ENCODE results near the gene WLS.

Gene WLS

DNA sequence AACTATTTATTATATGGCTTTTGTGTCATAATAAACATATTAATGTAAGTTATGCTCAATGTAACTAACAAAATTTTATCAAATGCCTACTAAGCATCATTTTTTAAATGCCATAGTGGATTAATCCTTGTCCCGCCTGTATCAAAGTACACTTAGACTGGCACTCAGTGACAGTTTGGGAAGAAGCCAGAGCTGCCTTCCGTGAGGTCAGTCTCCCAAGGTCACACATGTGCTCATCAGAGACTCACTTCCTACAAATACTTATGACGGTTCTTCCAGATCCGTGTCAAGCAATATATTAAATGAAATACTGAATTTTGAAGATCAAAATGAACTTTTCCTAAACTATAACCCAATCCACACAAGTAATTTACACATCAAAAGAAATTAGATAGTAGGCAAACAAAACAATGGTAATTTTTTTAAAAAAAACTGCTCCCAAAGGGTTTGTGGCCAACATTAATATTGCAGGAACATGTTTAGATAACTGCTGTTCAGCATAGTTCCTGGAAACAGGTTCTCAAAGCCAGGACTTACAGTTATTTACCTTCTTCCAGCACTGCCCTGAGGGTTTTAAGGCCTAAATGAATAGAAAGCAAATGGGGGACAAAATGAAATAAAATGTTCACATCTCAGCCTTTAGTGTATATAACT is 27.2 kb downstream of the WLS start:
- Histone ChIP-seq H3K4me1 (ENCODE audit: control insufficient read depth in 5 of 5, insufficient read depth in 5 of 5, low read length in 5 of 5) (peaks cover 0 to 22% (median 5%) of the 10 kb centered on the region in 5 donors), H3K27ac (ENCODE audit: low read depth, low read length) (no peak overlapping the region), H3K9me3 (ENCODE audit: control insufficient read depth in 5 of 5, low read length in 5 of 5) (no peaks in the 10 kb centered on the region), H3K27me3 (ENCODE audit: control insufficient read depth in 5 of 5, insufficient read depth in 4 of 5, low read length in 5 of 5) (no peaks in the 10 kb centered on the region), H3K4me3 (ENCODE audit: low read depth in 1 of 5, low read length in 5 of 5) (no peak overlapping the region), H3K9ac (ENCODE audit: low read length in 5 of 5) (no peak overlapping the region), H3K36me3 (ENCODE audit: control insufficient read depth in 5 of 5, insufficient read depth in 5 of 5, low read length in 5 of 5) (no peaks in the 10 kb centered on the region)

DNA sequence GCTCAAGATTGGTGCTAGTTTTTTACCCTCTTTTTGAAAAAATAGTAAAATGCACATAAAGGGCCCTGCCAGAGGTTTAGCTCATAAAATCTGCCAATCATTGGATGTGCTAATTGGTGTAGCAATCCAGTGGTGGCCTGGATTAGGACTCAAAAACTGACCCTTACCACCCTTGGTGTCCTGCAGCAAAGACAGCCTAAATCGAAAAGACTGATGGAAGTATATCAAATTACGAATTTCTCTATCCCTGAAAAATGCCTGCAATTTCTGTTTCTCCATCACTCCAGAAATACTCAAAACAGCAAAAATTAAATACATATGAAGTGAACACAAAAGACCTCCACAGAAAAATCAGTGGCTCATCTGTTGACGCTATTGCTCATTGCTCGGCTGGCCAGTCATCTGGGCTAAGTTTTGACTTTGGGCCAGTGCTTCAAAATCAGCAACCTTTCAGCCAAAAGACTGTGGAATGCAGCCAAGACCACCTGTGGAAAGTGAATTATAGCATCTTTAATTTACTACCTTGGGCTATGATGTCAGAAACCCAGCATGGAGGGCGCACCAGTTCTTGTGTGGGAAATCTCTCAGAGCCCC is 30.0 kb downstream of the WLS start:
- Histone ChIP-seq H3K27me3 (ENCODE audit: control insufficient read depth in 5 of 5, insufficient read depth in 4 of 5, low read length in 5 of 5) (no peaks in the 10 kb centered on the region), H3K4me1 (ENCODE audit: control insufficient read depth in 5 of 5, insufficient read depth in 5 of 5, low read length in 5 of 5) (peaks cover 0 to 14% (median 5%) of the 10 kb centered on the region in 5 donors), H3K36me3 (ENCODE audit: control insufficient read depth in 5 of 5, insufficient read depth in 5 of 5, low read length in 5 of 5) (no peaks in the 10 kb centered on the region), H3K9me3 (ENCODE audit: control insufficient read depth in 5 of 5, low read length in 5 of 5) (no peaks in the 10 kb centered on the region), H3K9ac (ENCODE audit: low read length in 5 of 5) (no peak overlapping the region), H3K27ac (ENCODE audit: low read depth, low read length) (peak overlapping the region; percentile 15), H3K4me3 (ENCODE audit: low read depth in 1 of 5, low read length in 5 of 5) (no peak overlapping the region)

DNA sequence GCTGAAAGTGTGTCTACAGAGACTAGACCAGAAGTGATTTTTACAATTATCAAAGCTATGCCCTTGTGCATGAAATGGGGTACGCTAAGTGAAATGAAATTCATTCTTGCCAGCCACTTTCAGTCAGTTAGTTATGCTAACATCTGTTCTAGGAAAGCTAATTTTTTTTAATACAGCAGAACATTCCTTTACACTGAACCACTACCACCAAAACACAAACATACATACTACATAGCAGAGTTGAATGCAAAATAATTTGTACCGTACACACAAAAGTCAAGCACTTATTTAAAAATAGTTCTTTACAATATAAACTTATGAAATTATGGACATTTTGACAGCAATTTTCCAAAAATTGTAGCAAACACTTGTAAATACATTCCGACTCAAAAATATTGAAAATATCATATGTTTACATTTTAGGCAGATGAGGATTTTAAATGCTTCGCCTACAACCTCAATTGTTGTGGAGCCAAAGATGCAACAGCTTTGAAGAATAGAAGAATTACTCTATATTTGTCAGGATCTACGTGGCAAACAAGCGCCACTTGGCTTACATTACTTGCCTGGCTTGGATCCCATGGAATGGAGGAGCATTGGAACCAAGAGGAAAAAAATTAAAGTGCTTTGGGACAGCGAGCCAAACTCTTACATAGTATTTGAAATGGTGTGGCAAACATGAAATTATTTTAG is 30.6 kb downstream of the WLS start:
- H3K27me3 ChIP-seq (ENCODE audit: control insufficient read depth in 5 of 5, insufficient read depth in 4 of 5, low read length in 5 of 5) = no peaks in the 10 kb centered on the region
- H3K36me3 ChIP-seq (ENCODE audit: control insufficient read depth in 5 of 5, insufficient read depth in 5 of 5, low read length in 5 of 5) = no peaks in the 10 kb centered on the region
- no peak overlapping the region for H3K4me3 ChIP-seq (ENCODE audit: low read depth in 1 of 5, low read length in 5 of 5)
- peaks cover 0 to 14% (median 5%) of the 10 kb centered on the region in 5 donors for H3K4me1 ChIP-seq (ENCODE audit: control insufficient read depth in 5 of 5, insufficient read depth in 5 of 5, low read length in 5 of 5)
- peak overlapping the region; percentile 15 for H3K27ac ChIP-seq (ENCODE audit: low read depth, low read length)
- H3K9me3 ChIP-seq (ENCODE audit: control insufficient read depth in 5 of 5, low read length in 5 of 5) = no peaks in the 10 kb centered on the region
- H3K9ac ChIP-seq (ENCODE audit: low read length in 5 of 5) = no peak overlapping the region

DNA sequence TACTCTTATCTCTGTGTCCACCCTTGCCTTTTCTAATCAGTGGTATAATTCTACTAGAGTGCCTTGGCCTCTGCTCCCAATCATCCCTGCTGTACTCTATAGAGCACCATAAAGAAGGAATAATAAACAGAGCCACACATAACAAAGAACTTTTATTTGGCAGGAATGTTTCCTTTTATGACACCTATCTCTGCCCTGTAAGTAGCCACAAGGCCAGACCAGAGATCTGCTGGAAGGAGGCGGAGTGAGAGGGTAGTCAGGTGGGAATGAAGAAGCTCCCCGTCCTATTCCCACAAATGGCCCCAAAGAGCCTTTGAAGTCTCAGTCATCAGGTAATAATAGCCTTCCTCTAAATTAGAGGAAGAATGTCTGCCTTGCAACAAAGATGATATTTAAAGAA is 32.7 kb downstream of the WLS start:
- no peaks in the 10 kb centered on the region for H3K9me3 ChIP-seq (ENCODE audit: control insufficient read depth in 5 of 5, low read length in 5 of 5)
- no peaks in the 10 kb centered on the region for H3K27me3 ChIP-seq (ENCODE audit: control insufficient read depth in 5 of 5, insufficient read depth in 4 of 5, low read length in 5 of 5)
- no peaks in the 10 kb centered on the region for H3K36me3 ChIP-seq (ENCODE audit: control insufficient read depth in 5 of 5, insufficient read depth in 5 of 5, low read length in 5 of 5)
- H3K9ac ChIP-seq (ENCODE audit: low read length in 5 of 5) = no peak overlapping the region
- H3K4me3 ChIP-seq (ENCODE audit: low read depth in 1 of 5, low read length in 5 of 5) = no peak overlapping the region
- peaks cover 0 to 14% (median 5%) of the 10 kb centered on the region in 5 donors for H3K4me1 ChIP-seq (ENCODE audit: control insufficient read depth in 5 of 5, insufficient read depth in 5 of 5, low read length in 5 of 5)
- no peak overlapping the region for H3K27ac ChIP-seq (ENCODE audit: low read depth, low read length)

DNA sequence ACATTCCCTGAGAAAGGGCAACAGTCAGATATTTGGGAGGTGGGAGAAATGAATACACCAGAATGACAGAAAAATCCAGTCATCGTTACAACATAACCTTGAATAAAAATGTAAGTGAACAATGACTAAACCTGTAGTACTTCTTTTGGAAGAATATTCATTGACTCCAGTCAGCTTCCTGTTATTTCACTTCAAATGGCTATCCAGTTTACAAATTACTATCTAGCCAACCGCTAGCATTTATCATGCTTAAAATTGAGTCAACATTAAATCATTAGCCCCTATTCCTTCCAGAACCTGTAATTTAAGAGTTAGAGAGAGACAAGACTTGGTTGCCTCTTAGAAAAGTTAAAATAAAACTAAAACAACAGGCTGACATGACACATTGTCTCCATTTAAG is 33.6 kb downstream of the WLS start:
- H3K4me1 ChIP-seq (ENCODE audit: control insufficient read depth in 5 of 5, insufficient read depth in 5 of 5, low read length in 5 of 5) = peaks cover 0 to 14% (median 5%) of the 10 kb centered on the region in 5 donors
- H3K9me3 ChIP-seq (ENCODE audit: control insufficient read depth in 5 of 5, low read length in 5 of 5) = no peaks in the 10 kb centered on the region
- H3K27ac ChIP-seq (ENCODE audit: low read depth, low read length) = no peak overlapping the region

DNA sequence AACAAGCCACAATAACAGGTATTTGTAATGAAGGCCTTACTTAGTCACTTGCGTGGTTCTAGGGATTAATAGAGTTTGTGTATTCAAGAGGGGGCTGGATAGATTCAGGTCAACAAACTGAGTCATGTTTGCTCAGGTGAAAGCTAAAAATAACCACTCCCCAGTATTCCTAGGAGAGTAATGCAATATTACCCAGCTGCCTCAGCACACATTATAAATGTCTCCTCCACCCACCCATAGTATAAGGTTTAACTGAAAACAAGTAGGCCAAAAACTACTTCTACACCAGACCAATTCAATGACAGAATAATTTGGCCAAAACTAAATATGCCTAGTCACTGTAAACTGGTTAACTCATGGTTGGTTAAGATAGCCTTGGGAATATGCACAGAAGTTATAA is 34.4 kb downstream of the WLS start:
- no peak overlapping the region for H3K4me3 ChIP-seq (ENCODE audit: low read depth in 1 of 5, low read length in 5 of 5)
- no peaks in the 10 kb centered on the region for H3K9me3 ChIP-seq (ENCODE audit: control insufficient read depth in 5 of 5, low read length in 5 of 5)
- no peaks in the 10 kb centered on the region for H3K27me3 ChIP-seq (ENCODE audit: control insufficient read depth in 5 of 5, insufficient read depth in 4 of 5, low read length in 5 of 5)
- H3K9ac ChIP-seq (ENCODE audit: low read length in 5 of 5) = no peak overlapping the region
- H3K27ac ChIP-seq (ENCODE audit: low read depth, low read length) = no peak overlapping the region
- H3K36me3 ChIP-seq (ENCODE audit: control insufficient read depth in 5 of 5, insufficient read depth in 5 of 5, low read length in 5 of 5) = peaks cover 0 to 5% (median 0%) of the 10 kb centered on the region in 5 donors
- H3K4me1 ChIP-seq (ENCODE audit: control insufficient read depth in 5 of 5, insufficient read depth in 5 of 5, low read length in 5 of 5) = peaks cover 0 to 14% (median 5%) of the 10 kb centered on the region in 5 donors

More for the DNA sequence above, 33.6 kb downstream of the WLS start:
- Histone ChIP-seq H3K9ac (ENCODE audit: low read length in 5 of 5) (no peak overlapping the region), H3K27me3 (ENCODE audit: control insufficient read depth in 5 of 5, insufficient read depth in 4 of 5, low read length in 5 of 5) (no peaks in the 10 kb centered on the region), H3K36me3 (ENCODE audit: control insufficient read depth in 5 of 5, insufficient read depth in 5 of 5, low read length in 5 of 5) (peaks cover 0 to 2% (median 0%) of the 10 kb centered on the region in 5 donors), H3K4me3 (ENCODE audit: low read depth in 1 of 5, low read length in 5 of 5) (no peak overlapping the region)

DNA sequence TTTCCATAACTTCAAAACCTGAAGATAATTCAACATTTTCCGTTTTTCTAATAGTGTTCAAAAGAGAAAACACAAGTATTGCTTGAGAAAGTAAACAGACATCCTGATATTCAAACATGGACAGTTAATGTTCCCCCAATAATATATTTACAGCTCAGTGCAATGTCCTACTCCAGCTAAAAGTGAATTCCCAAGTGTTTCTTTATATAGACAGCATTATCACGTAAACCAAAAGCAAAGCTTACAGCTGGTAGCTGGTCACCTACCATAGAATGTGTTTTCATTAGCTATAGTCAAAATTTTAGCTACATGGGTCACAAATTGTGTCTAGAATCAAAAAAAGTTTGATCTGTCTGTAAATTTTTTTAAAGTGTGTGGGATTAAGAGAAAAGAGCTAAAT is 34.9 kb downstream of the WLS start:
- Histone ChIP-seq H3K4me3 (ENCODE audit: low read depth in 1 of 5, low read length in 5 of 5) (no peak overlapping the region), H3K27me3 (ENCODE audit: control insufficient read depth in 5 of 5, insufficient read depth in 4 of 5, low read length in 5 of 5) (no peaks in the 10 kb centered on the region), H3K36me3 (ENCODE audit: control insufficient read depth in 5 of 5, insufficient read depth in 5 of 5, low read length in 5 of 5) (peaks cover 0 to 5% (median 0%) of the 10 kb centered on the region in 5 donors), H3K27ac (ENCODE audit: low read depth, low read length) (no peak overlapping the region), H3K4me1 (ENCODE audit: control insufficient read depth in 5 of 5, insufficient read depth in 5 of 5, low read length in 5 of 5) (peaks cover 0 to 14% (median 5%) of the 10 kb centered on the region in 5 donors), H3K9me3 (ENCODE audit: control insufficient read depth in 5 of 5, low read length in 5 of 5) (no peaks in the 10 kb centered on the region), H3K9ac (ENCODE audit: low read length in 5 of 5) (no peak overlapping the region)

DNA sequence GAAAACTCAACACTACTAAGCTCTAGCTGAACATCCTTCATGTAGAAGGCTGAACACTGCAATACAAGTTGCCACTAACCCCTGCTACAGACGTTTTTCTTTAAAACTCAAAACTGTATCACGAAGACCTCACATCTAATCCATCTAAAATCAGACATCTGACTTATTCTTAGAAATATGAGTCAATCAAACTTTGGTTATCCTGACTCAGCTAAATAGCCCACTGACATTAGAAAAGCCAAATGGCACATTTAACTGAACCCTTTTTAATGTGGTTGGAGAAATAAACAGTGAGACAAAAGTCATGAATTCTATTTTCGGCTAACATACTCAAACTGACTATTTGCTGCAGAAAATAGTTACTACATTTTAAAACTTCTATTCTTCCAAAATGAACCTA is 35.6 kb downstream of the WLS start:
- H3K27ac ChIP-seq (ENCODE audit: low read depth, low read length) = no peak overlapping the region
- no peaks in the 10 kb centered on the region for H3K9me3 ChIP-seq (ENCODE audit: control insufficient read depth in 5 of 5, low read length in 5 of 5)
- peaks cover 0 to 8% (median 0%) of the 10 kb centered on the region in 5 donors for H3K4me1 ChIP-seq (ENCODE audit: control insufficient read depth in 5 of 5, insufficient read depth in 5 of 5, low read length in 5 of 5)
- no peak overlapping the region for H3K4me3 ChIP-seq (ENCODE audit: low read depth in 1 of 5, low read length in 5 of 5)
- peaks cover 0 to 5% (median 2%) of the 10 kb centered on the region in 5 donors for H3K36me3 ChIP-seq (ENCODE audit: control insufficient read depth in 5 of 5, insufficient read depth in 5 of 5, low read length in 5 of 5)
- no peak overlapping the region for H3K9ac ChIP-seq (ENCODE audit: low read length in 5 of 5)
- no peaks in the 10 kb centered on the region for H3K27me3 ChIP-seq (ENCODE audit: control insufficient read depth in 5 of 5, insufficient read depth in 4 of 5, low read length in 5 of 5)

DNA sequence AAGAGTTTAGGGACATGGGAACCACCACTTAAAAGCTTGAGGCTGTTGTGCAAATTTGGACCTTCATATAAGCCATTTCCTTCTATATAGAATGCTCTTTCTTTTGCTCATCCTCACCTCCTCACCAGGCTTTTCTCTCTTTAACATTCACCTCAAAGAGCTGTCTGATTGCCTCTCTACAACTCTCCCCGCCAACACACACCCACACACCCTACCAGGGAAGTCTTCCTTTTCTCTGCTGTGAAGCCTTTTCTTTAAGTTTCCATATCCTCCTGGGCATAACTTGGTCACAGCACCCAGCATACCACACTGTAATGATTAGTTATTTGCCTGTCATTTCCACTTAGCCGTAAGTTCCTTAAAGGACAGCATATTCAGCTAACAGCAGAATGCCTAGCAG is 40.6 kb downstream of the WLS start:
- Histone ChIP-seq H3K27ac (ENCODE audit: low read depth, low read length) (no peak overlapping the region), H3K27me3 (ENCODE audit: control insufficient read depth in 5 of 5, insufficient read depth in 4 of 5, low read length in 5 of 5) (no peaks in the 10 kb centered on the region), H3K9ac (ENCODE audit: low read length in 5 of 5) (no peak overlapping the region)

More for the DNA sequence above, 40.6 kb downstream of the WLS start:
- Histone ChIP-seq H3K9me3 (ENCODE audit: control insufficient read depth in 5 of 5, low read length in 5 of 5) (peaks cover 0 to 3% (median 0%) of the 10 kb centered on the region in 5 donors), H3K4me1 (ENCODE audit: control insufficient read depth in 5 of 5, insufficient read depth in 5 of 5, low read length in 5 of 5) (no peaks in the 10 kb centered on the region), H3K36me3 (ENCODE audit: control insufficient read depth in 5 of 5, insufficient read depth in 5 of 5, low read length in 5 of 5) (peaks cover 0 to 15% (median 6%) of the 10 kb centered on the region in 5 donors), H3K4me3 (ENCODE audit: low read depth in 1 of 5, low read length in 5 of 5) (no peak overlapping the region)

Data from subcutaneous abdominal adipose tissue (tissue), 5 donors.